Measurements from ENCODE around the gene OR5K3.
"Not testable (repeated sequence)": the region's sequence is repeated elsewhere in the genome, so short reads cannot be mapped to it uniquely, and the experiment has no call there.

The OR5K3 gene

DNA sequence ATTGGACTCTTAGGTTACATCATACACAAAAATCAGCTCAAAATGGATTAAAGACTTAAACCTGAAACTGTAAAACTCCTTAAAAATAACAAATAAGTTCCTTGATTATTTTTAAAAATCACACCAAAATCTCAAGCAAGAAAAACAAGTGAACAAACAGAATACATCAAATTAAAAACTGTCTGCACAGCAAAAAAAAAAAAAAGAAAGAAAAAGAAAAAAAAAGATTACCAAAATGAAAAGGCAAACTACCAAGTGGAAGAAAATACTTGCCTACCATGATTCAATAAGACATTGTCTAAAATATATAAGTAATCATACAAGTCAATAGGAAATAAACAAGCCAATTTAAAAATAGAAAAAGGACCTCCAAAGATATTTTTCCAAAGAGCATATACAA is 19.3 kb upstream of the OR5K3 start:
- no peak for DNase-seq (ENCODE audit: extremely low read depth, insufficient read length)
- Histone ChIP-seq H3K36me3 (ENCODE audit: control insufficient read depth, insufficient read depth, low read length) (no peaks in the 10 kb centered on the region), H3K27me3 (replicated peaks; ENCODE audit: control insufficient read depth, insufficient read depth, low read length) (no peaks in the 10 kb centered on the region), H3K4me3 (replicated peaks; ENCODE audit: low read depth, low read length) (no peak overlapping the region)
- TF ChIP-seq, protein P1, sequence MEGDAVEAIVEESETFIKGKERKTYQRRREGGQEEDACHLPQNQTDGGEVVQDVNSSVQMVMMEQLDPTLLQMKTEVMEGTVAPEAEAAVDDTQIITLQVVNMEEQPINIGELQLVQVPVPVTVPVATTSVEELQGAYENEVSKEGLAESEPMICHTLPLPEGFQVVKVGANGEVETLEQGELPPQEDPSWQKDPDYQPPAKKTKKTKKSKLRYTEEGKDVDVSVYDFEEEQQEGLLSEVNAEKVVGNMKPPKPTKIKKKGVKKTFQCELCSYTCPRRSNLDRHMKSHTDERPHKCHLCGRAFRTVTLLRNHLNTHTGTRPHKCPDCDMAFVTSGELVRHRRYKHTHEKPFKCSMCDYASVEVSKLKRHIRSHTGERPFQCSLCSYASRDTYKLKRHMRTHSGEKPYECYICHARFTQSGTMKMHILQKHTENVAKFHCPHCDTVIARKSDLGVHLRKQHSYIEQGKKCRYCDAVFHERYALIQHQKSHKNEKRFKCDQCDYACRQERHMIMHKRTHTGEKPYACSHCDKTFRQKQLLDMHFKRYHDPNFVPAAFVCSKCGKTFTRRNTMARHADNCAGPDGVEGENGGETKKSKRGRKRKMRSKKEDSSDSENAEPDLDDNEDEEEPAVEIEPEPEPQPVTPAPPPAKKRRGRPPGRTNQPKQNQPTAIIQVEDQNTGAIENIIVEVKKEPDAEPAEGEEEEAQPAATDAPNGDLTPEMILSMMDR (IDR thresholded peaks at IDR 0.05; ENCODE audit: insufficient read depth, low read length, poor library complexity, severe bottlenecking), result no peak

DNA sequence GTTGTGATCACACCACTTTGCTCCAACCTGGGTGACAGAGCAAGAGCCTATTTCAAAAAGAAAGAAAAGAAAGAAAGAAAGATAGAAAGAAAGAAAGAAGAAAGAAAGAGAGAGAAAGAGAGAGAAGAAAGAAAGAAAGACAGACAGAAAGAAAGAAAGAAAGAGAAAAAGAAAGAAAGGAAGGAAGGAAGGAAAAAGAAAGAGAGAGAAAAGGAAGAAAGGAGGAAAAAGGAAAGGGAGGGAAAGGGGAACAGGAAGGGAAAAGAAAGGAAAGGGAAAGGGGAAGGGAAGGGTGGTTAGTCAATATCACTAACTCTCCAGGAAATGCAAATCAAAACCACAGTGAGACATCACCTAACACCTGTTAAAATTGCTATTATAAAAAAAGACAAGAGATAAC is 18.6 kb upstream of the OR5K3 start:
- TF ChIP-seq, protein P1 (IDR thresholded peaks at IDR 0.05; ENCODE audit: insufficient read depth, low read length, poor library complexity, severe bottlenecking), result no peak
- H3K27me3 ChIP-seq (replicated peaks; ENCODE audit: control insufficient read depth, insufficient read depth, low read length), result no peaks in the 10 kb centered on the region
- H3K4me3 ChIP-seq (replicated peaks; ENCODE audit: low read depth, low read length), result no peak overlapping the region
- no peak for DNase-seq (ENCODE audit: extremely low read depth, insufficient read length)
- no peaks in the 10 kb centered on the region for H3K36me3 ChIP-seq (ENCODE audit: control insufficient read depth, insufficient read depth, low read length)

DNA sequence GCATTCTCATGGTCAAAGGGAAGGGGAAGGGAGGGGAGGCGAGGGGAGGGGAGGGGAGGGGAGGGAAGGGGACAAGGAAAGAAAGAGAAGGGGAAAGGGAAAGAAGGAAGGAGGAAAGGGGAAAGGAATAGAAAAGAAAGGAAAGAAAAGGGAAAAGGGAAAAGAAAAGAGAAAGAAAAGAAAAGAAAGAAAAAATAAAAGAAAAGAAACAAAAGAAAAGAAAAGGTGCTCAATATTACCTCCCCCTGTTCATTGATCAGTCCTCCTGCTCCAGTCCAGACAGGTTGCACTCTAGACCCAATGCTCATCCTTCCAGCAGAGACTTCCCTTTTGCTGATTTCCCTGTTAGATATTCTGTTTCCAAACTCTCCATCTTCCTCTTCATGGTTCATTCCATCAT is 18.0 kb upstream of the OR5K3 start:
- Histone ChIP-seq H3K4me3 (replicated peaks; ENCODE audit: low read depth, low read length) (no peak overlapping the region), H3K36me3 (ENCODE audit: control insufficient read depth, insufficient read depth, low read length) (no peaks in the 10 kb centered on the region), H3K27me3 (replicated peaks; ENCODE audit: control insufficient read depth, insufficient read depth, low read length) (no peaks in the 10 kb centered on the region)
- TF ChIP-seq, protein P1 (IDR thresholded peaks at IDR 0.05; ENCODE audit: insufficient read depth, low read length, poor library complexity, severe bottlenecking), result no peak
- DNase-seq (ENCODE audit: extremely low read depth, insufficient read length), result no peak

DNA sequence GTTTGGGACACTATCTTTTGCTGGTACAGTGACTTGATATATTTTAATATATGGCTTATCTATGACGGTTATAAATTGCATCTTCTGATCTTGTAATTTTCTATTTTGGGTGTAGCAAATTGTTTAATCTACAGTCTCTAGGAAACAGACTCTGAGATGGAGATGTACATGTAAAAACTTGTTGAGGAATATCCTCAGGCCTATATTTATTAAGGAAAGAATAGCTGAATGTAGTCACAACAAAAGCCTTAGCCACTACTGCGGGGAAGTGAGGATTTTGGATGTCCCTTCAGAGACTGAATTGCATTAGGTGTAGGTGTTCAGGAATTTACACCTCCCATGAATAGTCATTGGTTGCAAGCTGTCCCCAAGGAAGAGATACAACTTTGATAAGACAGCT is 13.8 kb upstream of the OR5K3 start:
- no peaks in the 10 kb centered on the region for H3K36me3 ChIP-seq (ENCODE audit: control insufficient read depth, insufficient read depth, low read length)
- no peak overlapping the region for H3K4me3 ChIP-seq (replicated peaks; ENCODE audit: low read depth, low read length)
- TF ChIP-seq, protein P1 (IDR thresholded peaks at IDR 0.05; ENCODE audit: insufficient read depth, low read length, poor library complexity, severe bottlenecking), result no peak
- no peak for DNase-seq (ENCODE audit: extremely low read depth, insufficient read length)
- no peaks in the 10 kb centered on the region for H3K27me3 ChIP-seq (replicated peaks; ENCODE audit: control insufficient read depth, insufficient read depth, low read length)

DNA sequence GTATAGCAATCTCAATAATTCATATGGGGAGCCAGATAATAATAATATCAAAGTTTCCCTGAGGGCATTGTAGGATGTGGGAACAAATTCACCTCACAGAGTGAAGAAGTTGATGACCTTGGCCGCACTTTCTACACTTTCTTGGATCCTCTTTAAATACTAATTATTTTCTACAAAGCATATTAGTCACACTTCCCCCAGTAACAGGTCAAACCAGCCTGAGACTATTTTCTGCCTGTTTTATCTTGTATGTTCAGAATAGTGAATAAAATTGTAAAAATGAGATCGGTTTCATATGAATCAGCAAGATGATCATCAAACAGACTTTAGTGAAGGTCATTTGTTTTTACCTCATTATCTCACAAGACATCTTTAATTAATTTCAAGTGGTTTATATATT is 2.3 kb upstream of the OR5K3 start:
- H3K4me3 ChIP-seq (replicated peaks; ENCODE audit: low read depth, low read length), result no peak overlapping the region
- no peaks in the 10 kb centered on the region for H3K27me3 ChIP-seq (replicated peaks; ENCODE audit: control insufficient read depth, insufficient read depth, low read length)
- no peak for DNase-seq (ENCODE audit: extremely low read depth, insufficient read length)
- TF ChIP-seq, protein P1 (IDR thresholded peaks at IDR 0.05; ENCODE audit: insufficient read depth, low read length, poor library complexity, severe bottlenecking), result no peak
- H3K36me3 ChIP-seq (ENCODE audit: control insufficient read depth, insufficient read depth, low read length), result no peaks in the 10 kb centered on the region

DNA sequence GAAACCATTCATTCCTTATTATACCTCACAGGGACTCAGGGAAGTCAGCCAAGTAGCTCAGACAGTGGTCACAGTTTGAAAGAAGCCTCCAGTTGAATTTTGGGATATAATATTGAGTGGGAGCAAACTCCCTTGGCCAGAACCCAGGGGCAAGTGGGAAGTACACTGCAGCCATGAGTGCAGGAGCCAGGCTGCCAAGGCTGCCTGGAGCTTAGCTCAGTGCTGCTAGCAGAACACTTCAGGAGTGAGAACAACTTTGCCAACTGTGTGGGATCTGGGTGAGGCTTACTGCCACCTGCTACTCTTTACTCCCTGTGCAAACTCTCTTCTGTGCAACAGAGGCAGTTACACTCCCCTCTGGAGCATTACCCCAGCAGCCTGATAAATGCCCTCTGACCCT is 4.6 kb downstream of the OR5K3 start:
- DNase-seq (ENCODE audit: extremely low read depth, insufficient read length), result no peak
- no peaks in the 10 kb centered on the region for H3K27me3 ChIP-seq (replicated peaks; ENCODE audit: control insufficient read depth, insufficient read depth, low read length)
- no peaks in the 10 kb centered on the region for H3K36me3 ChIP-seq (ENCODE audit: control insufficient read depth, insufficient read depth, low read length)
- no peak overlapping the region for H3K4me3 ChIP-seq (replicated peaks; ENCODE audit: low read depth, low read length)
- TF ChIP-seq, protein P1 (IDR thresholded peaks at IDR 0.05; ENCODE audit: insufficient read depth, low read length, poor library complexity, severe bottlenecking), result no peak

DNA sequence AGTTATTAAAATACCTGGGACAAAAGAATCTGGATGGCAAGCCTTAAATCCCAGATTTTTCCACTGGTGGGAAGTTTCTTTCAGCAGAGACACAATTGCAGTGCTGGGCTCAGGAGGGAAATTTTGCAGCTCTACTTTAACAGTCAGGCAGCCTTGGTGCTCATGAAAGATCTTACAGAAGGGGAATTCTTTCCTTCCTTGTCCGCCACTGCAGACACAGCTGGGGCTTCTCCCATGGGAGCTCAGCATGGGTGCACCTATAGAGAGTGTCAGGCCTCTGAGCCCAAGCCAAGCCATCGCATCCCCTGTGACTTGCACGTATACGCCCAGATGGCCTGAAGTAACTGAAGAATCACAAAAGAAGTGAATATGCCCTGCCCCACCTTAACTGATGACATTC is 6.0 kb downstream of the OR5K3 start:
- H3K36me3 ChIP-seq (ENCODE audit: control insufficient read depth, insufficient read depth, low read length); DNase-seq (ENCODE audit: extremely low read depth, insufficient read length); H3K4me3 ChIP-seq (replicated peaks; ENCODE audit: low read depth, low read length); H3K27me3 ChIP-seq (replicated peaks; ENCODE audit: control insufficient read depth, insufficient read depth, low read length): not testable (repeated sequence)
